HEK293 (cell line): ENCODE data around the gene SRRM2.
A peak's percentile ranks its signal among the peaks of the same experiment; 100 is the strongest.

ENCODE experiments used
- CTCF ChIA-PET: fragments of 350-600 bp; formaldehyde crosslinking; extraction: SDS; loops from one replicate; lab custom pipeline; 2021; ENCODE audit warnings: antibody characterized with exemption; lab: Yijun Ruan, JAX
- POLR2A ChIA-PET: fragments of 300-600 bp; formaldehyde crosslinking; extraction: SDS; loops from one replicate; lab custom pipeline; 2020; ENCODE audit warnings: antibody characterized with exemption, inconsistent platforms; lab: Yijun Ruan, JAX
- H3K27ac ChIP-seq: fragments of 200-500 bp; sonication (Bioruptor generic); 2 replicates; pipeline ENCODE4 v1.5.1; 2014; ENCODE audit warnings: low read depth, low read length, control low read depth, inconsistent platforms; ENCODE audit errors: extremely low read depth
- H3K36me3 ChIP-seq, 2 experiments: fragments of 200-500 bp in 1 of 2; sonication (Bioruptor generic) in 1 of 2; 1 replicate in 1 of 2; 2 replicates in 1 of 2; pipeline ENCODE4 v1.5.1; 2014 to 2017; ENCODE audit warnings: inconsistent platforms in 2 of 2, low read length in 2 of 2; ENCODE audit not compliant: control insufficient read depth in 2 of 2, insufficient read depth in 1 of 2
- H3K4me1 ChIP-seq: fragments of 200-500 bp; sonication (Bioruptor generic); 2 replicates; pipeline ENCODE4 v1.5.1; 2014; ENCODE audit warnings: mild to moderate bottlenecking, low read length, inconsistent platforms; ENCODE audit not compliant: control insufficient read depth, insufficient read depth
- H3K4me3 ChIP-seq: 2 replicates; pipeline ENCODE4 v1.5.1; 2011; ENCODE audit warnings: low read depth, mild to moderate bottlenecking, control low read depth, low read length, moderate library complexity
- H3K9me3 ChIP-seq: fragments of 200-500 bp; sonication (Bioruptor generic); 2 replicates; pipeline ENCODE4 v1.5.1; 2014; ENCODE audit warnings: low read depth, low read length, inconsistent platforms; ENCODE audit not compliant: control insufficient read depth, insufficient read depth
- GLI2 ChIP-seq: fragments of 450-650 bp; formaldehyde crosslinking; IDR thresholded peaks from 2 replicates; pipeline ENCODE4; 2017; ENCODE audit warnings: missing biosample characterization, missing genetic modification characterization, low read depth, borderline replicate concordance
- REPIN1 ChIP-seq: fragments of 450-650 bp; formaldehyde crosslinking; IDR thresholded peaks from 2 replicates; pipeline ENCODE4 v1.5.1; 2017; ENCODE audit warnings: missing biosample characterization, missing genetic modification characterization, low read depth
- SALL2 ChIP-seq: fragments of 450-650 bp; formaldehyde crosslinking; IDR thresholded peaks from 2 replicates; pipeline ENCODE4 v1.5.0; 2017; ENCODE audit warnings: missing biosample characterization, mild to moderate bottlenecking, missing genetic modification characterization, borderline replicate concordance
- SP3 ChIP-seq: fragments of 450-650 bp; formaldehyde crosslinking; IDR thresholded peaks from 2 replicates; pipeline ENCODE4 v1.5.1; 2016; ENCODE audit warnings: missing biosample characterization, missing genetic modification characterization
- ZBTB48 ChIP-seq: fragments of 450-650 bp; formaldehyde crosslinking; IDR thresholded peaks from 2 replicates; pipeline ENCODE4 v1.5.1; 2016; ENCODE audit warnings: missing biosample characterization, missing genetic modification characterization
- ZFP41 ChIP-seq: fragments of 450-650 bp; formaldehyde crosslinking; IDR thresholded peaks from 2 replicates; pipeline ENCODE4 v1.5.1; 2016; ENCODE audit warnings: missing biosample characterization, missing genetic modification characterization, borderline replicate concordance
- ZIC2 ChIP-seq: fragments of 450-650 bp; formaldehyde crosslinking; IDR thresholded peaks from 2 replicates; pipeline ENCODE4 v1.5.1; 2016; ENCODE audit warnings: missing biosample characterization, missing genetic modification characterization
- ZNF121 ChIP-seq: fragments of 450-650 bp; formaldehyde crosslinking; IDR thresholded peaks from 2 replicates; pipeline ENCODE4 v1.5.1; 2016; ENCODE audit warnings: missing biosample characterization, missing genetic modification characterization
- ZNF140 ChIP-seq: fragments of 450-650 bp; formaldehyde crosslinking; IDR thresholded peaks from 2 replicates; pipeline ENCODE4 v1.5.1; 2016; ENCODE audit warnings: missing biosample characterization, missing genetic modification characterization
- ZNF146 ChIP-seq: fragments of 450-650 bp; formaldehyde crosslinking; IDR thresholded peaks from 2 replicates; pipeline ENCODE4 v1.5.1; 2016; ENCODE audit warnings: missing biosample characterization, missing genetic modification characterization
- ZNF211 ChIP-seq: fragments of 450-650 bp; formaldehyde crosslinking; IDR thresholded peaks from 2 replicates; pipeline ENCODE4 v1.5.1; 2016; ENCODE audit warnings: low read depth, missing biosample characterization, missing genetic modification characterization
- ZNF248 ChIP-seq: fragments of 450-650 bp; formaldehyde crosslinking; IDR thresholded peaks from 2 replicates; pipeline ENCODE4 v1.5.1; 2017; ENCODE audit warnings: missing biosample characterization, missing genetic modification characterization
- ZNF426 ChIP-seq: fragments of 450-650 bp; formaldehyde crosslinking; IDR thresholded peaks from 2 replicates; pipeline ENCODE4 v1.5.1; 2017; ENCODE audit warnings: missing biosample characterization, missing genetic modification characterization, mild to moderate bottlenecking, inconsistent platforms, moderate library complexity
- ZNF514 ChIP-seq: fragments of 450-650 bp; formaldehyde crosslinking; IDR thresholded peaks from 2 replicates; pipeline ENCODE4 v1.5.1; 2016; ENCODE audit warnings: missing biosample characterization, missing genetic modification characterization
- ZNF549 ChIP-seq: fragments of 450-650 bp; IDR thresholded peaks from 2 replicates; pipeline ENCODE4 v1.5.1; 2018; ENCODE audit warnings: missing biosample characterization, missing genetic modification characterization, mild to moderate bottlenecking, inconsistent platforms, moderate library complexity
- ZNF747 ChIP-seq: fragments of 450-650 bp; formaldehyde crosslinking; IDR thresholded peaks from 2 replicates; pipeline ENCODE4 v1.5.1; 2016; ENCODE audit warnings: missing biosample characterization, missing genetic modification characterization
- ZNF785 ChIP-seq: fragments of 450-650 bp; formaldehyde crosslinking; IDR thresholded peaks from 2 replicates; pipeline ENCODE4 v1.5.1; 2016; ENCODE audit warnings: missing biosample characterization, missing genetic modification characterization
- TF ChIP-seq, protein P1 (sequence below): fragments of 450-650 bp; formaldehyde crosslinking; optimal IDR thresholded peaks from 2 replicates; pipeline ENCODE3; 2016; ENCODE audit warnings: missing biosample characterization, mild to moderate bottlenecking, missing genetic modification characterization
- TF ChIP-seq, protein P2 (sequence below): fragments of 450-650 bp; formaldehyde crosslinking; IDR thresholded peaks from 2 replicates; pipeline ENCODE4 v1.5.1; 2016; ENCODE audit warnings: missing biosample characterization, missing genetic modification characterization, low read depth
- TF ChIP-seq, protein P3 (sequence below): fragments of 450-650 bp; formaldehyde crosslinking; IDR thresholded peaks from 2 replicates; pipeline ENCODE4 v1.5.1; 2016; ENCODE audit warnings: missing biosample characterization, missing genetic modification characterization
- TF ChIP-seq, protein P4 (sequence below): fragments of 450-650 bp; formaldehyde crosslinking; IDR thresholded peaks from 2 replicates; pipeline ENCODE4 v1.5.1; 2017; ENCODE audit warnings: missing biosample characterization, missing genetic modification characterization
- TF ChIP-seq, protein P5 (sequence below): fragments of 450-650 bp; formaldehyde crosslinking; IDR thresholded peaks from 2 replicates; pipeline ENCODE4 v1.5.1; 2016; ENCODE audit warnings: missing biosample characterization, missing genetic modification characterization

SRRM2 gene

DNA sequence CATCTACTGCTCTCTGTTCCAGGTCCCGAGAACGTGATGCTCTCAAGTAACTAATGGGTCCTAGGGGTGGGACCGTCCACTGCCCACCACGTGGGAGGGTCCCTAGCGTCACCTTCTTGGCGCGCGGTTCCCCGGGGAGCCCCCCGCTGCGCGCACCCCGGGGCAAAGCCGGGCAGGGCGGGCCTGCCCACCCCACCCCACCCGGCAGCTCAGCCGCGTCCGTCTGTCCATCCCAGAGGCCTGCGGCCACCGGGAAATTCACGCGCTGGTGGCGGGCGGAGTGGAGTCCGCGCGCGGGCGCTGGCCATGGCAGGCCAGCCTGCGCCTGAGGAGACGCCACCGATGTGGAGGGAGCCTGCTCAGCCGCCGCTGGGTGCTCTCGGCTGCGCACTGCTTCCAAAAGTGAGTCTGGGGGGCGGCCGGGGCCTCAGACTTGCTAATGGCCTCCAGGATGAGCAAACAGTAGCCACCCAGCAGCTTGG lies 46.3 kb downstream of the SRRM2 start (continued):
- TF ChIP-seq ZNF248 (tag by site-specific recombination) (no peak), ZNF426 (tag by site-specific recombination) (no peak), ZNF121 (tag by site-specific recombination) (no peak), SALL2 (no peak)
- TF ChIP-seq, protein P1, sequence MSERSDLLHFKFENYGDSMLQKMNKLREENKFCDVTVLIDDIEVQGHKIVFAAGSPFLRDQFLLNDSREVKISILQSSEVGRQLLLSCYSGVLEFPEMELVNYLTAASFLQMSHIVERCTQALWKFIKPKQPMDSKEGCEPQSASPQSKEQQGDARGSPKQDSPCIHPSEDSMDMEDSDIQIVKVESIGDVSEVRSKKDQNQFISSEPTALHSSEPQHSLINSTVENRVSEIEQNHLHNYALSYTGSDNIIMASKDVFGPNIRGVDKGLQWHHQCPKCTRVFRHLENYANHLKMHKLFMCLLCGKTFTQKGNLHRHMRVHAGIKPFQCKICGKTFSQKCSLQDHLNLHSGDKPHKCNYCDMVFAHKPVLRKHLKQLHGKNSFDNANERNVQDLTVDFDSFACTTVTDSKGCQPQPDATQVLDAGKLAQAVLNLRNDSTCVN (tag by site-specific recombination): no peak
- TF ChIP-seq, protein P2, sequence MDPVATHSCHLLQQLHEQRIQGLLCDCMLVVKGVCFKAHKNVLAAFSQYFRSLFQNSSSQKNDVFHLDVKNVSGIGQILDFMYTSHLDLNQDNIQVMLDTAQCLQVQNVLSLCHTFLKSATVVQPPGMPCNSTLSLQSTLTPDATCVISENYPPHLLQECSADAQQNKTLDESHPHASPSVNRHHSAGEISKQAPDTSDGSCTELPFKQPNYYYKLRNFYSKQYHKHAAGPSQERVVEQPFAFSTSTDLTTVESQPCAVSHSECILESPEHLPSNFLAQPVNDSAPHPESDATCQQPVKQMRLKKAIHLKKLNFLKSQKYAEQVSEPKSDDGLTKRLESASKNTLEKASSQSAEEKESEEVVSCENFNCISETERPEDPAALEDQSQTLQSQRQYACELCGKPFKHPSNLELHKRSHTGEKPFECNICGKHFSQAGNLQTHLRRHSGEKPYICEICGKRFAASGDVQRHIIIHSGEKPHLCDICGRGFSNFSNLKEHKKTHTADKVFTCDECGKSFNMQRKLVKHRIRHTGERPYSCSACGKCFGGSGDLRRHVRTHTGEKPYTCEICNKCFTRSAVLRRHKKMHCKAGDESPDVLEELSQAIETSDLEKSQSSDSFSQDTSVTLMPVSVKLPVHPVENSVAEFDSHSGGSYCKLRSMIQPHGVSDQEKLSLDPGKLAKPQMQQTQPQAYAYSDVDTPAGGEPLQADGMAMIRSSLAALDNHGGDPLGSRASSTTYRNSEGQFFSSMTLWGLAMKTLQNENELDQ: no peak
- TF ChIP-seq, all 188 proteins: peak for 0

DNA sequence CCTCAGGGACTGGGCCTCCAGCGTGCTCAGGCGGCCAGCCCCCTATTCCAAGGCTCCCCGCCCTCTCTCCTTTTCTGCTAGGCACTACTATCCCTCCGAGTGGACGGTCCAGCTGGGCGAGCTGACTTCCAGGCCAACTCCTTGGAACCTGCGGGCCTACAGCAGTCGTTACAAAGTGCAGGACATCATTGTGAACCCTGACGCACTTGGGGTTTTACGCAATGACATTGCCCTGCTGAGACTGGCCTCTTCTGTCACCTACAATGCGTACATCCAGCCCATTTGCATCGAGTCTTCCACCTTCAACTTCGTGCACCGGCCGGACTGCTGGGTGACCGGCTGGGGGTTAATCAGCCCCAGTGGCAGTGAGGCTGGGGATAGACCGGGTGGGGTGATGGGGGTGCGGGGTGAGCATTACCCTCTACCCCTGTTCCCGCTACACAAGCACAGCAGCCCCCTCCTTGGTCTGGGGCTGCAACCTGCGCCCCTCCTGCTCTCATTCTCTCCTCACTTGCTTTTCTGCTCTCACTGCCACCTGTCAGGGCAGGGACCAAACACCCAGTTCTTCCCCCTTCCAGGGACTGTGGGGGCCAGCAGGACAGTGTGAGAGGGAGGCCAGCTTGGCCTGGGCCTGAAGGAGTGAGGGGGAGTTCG lies 46.9 kb downstream of the SRRM2 start:
- Histone ChIP-seq H3K4me1 (peaks cover 11% of the 10 kb centered on the region), H3K36me3 (no peaks in the 10 kb centered on the region), H3K9me3 (no peaks in the 10 kb centered on the region), H3K27ac (no peak overlapping the region), H3K4me3 (no peak overlapping the region)
- ChIA-PET POLR2A (no interaction called here), CTCF (interaction anchor here (0.9 to 1.5 kb wide), 2 partner anchors 40 to 124 kb away, joined by 4 to 6 read pairs; no protein-coding TSS in a partner anchor)
- TF ChIP-seq, protein P1 (tag by site-specific recombination): peak; percentile 11
- TF ChIP-seq, protein P3, sequence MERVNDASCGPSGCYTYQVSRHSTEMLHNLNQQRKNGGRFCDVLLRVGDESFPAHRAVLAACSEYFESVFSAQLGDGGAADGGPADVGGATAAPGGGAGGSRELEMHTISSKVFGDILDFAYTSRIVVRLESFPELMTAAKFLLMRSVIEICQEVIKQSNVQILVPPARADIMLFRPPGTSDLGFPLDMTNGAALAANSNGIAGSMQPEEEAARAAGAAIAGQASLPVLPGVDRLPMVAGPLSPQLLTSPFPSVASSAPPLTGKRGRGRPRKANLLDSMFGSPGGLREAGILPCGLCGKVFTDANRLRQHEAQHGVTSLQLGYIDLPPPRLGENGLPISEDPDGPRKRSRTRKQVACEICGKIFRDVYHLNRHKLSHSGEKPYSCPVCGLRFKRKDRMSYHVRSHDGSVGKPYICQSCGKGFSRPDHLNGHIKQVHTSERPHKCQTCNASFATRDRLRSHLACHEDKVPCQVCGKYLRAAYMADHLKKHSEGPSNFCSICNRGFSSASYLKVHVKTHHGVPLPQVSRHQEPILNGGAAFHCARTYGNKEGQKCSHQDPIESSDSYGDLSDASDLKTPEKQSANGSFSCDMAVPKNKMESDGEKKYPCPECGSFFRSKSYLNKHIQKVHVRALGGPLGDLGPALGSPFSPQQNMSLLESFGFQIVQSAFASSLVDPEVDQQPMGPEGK (tag by site-specific recombination): peak; percentile 85; the same call in 1 of the 2 replicates
- TF ChIP-seq ZFP41 (tag by site-specific recombination): no peak
- TF ChIP-seq, protein P4, sequence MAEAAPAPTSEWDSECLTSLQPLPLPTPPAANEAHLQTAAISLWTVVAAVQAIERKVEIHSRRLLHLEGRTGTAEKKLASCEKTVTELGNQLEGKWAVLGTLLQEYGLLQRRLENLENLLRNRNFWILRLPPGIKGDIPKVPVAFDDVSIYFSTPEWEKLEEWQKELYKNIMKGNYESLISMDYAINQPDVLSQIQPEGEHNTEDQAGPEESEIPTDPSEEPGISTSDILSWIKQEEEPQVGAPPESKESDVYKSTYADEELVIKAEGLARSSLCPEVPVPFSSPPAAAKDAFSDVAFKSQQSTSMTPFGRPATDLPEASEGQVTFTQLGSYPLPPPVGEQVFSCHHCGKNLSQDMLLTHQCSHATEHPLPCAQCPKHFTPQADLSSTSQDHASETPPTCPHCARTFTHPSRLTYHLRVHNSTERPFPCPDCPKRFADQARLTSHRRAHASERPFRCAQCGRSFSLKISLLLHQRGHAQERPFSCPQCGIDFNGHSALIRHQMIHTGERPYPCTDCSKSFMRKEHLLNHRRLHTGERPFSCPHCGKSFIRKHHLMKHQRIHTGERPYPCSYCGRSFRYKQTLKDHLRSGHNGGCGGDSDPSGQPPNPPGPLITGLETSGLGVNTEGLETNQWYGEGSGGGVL: peak; percentile 37; the same call in 1 of the 2 replicates
- no peak for TF ChIP-seq ZNF211 (tag by site-specific recombination)

DNA sequence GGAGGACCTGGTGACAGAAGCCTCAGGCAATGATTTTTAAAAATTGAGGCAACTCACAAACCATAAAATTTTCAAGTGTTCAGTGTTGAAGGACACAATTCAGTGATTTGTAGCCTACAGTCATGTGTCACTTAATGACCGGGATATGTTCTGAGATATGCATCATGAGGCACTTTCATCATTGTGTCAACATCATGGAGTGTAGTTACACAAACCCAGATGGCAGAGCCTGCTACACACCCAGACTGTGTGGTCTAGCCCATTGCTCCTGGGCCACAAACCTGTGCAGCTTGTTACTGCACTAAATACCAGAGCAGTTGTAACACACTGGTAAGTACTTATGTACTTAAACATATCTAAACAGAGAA lies 47.4 kb downstream of the SRRM2 start:
- CTCF ChIA-PET: interaction anchor here (1.5 kb wide), 1 partner anchor 39 kb away, joined by 6 read pairs; no protein-coding TSS in a partner anchor
- Histone ChIP-seq H3K36me3 (no peaks in the 10 kb centered on the region), H3K9me3 (no peaks in the 10 kb centered on the region), H3K4me1 (peaks cover 8% of the 10 kb centered on the region), H3K4me3 (no peak overlapping the region), H3K27ac (no peak overlapping the region)
- POLR2A ChIA-PET: interaction anchor here (0.7 kb wide), 1 partner anchor 32 kb away, joined by 3 read pairs; no protein-coding TSS in a partner anchor
- TF ChIP-seq SP3 (tag by site-specific recombination) (no peak), ZNF140 (tag by site-specific recombination) (no peak), ZNF146 (tag by site-specific recombination) (peak; percentile 38), ZNF785 (tag by site-specific recombination) (no peak), REPIN1 (tag by site-specific recombination) (no peak), ZNF514 (no peak), ZBTB48 (tag by site-specific recombination) (no peak), ZIC2 (no peak), ZNF549 (tag by site-specific recombination) (no peak), ZNF747 (no peak), GLI2 (tag by site-specific recombination) (peak; percentile 85)
- TF ChIP-seq, protein P5, sequence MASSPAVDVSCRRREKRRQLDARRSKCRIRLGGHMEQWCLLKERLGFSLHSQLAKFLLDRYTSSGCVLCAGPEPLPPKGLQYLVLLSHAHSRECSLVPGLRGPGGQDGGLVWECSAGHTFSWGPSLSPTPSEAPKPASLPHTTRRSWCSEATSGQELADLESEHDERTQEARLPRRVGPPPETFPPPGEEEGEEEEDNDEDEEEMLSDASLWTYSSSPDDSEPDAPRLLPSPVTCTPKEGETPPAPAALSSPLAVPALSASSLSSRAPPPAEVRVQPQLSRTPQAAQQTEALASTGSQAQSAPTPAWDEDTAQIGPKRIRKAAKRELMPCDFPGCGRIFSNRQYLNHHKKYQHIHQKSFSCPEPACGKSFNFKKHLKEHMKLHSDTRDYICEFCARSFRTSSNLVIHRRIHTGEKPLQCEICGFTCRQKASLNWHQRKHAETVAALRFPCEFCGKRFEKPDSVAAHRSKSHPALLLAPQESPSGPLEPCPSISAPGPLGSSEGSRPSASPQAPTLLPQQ (tag by site-specific recombination): no peak; the same call in 1 of the 2 replicates
